Epithelial cell of esophagus (primary cell): ENCODE measurements around the gene SUMO3.
A peak's percentile ranks its signal among the peaks of the same experiment; 100 is the strongest.

ENCODE experiments used
- DNase-seq: peaks from one replicate; pipeline ENCODE4 v3.0.0; 2010; ENCODE audit warnings: low read depth
- H3K4me3 ChIP-seq: 2 replicates; pipeline ENCODE4 v1.5.1; 2011; ENCODE audit warnings: mild to moderate bottlenecking, low read length, control low read depth
- CTCF ChIP-seq: IDR thresholded peaks from 2 replicates; pipeline ENCODE4 v1.5.1; 2011; ENCODE audit warnings: low read depth, mild to moderate bottlenecking, low read length, control low read depth, inconsistent platforms; ENCODE audit not compliant: insufficient read depth; ENCODE audit errors: missing control alignments

The SUMO3 gene

GRCh38 chr21:44771896-44772525, 45.9 kb downstream of the SUMO3 start:
- no peak for DNase-seq
- no peak for TF ChIP-seq CTCF
- no peak overlapping the region for H3K4me3 ChIP-seq

- no peak for DNase-seq
- TF ChIP-seq CTCF, result no peak
- no peak overlapping the region for H3K4me3 ChIP-seq
Measured at GRCh38 chr21:44767834-44768831, 49.7 kb downstream of the SUMO3 start.

- TF ChIP-seq CTCF, result no peak
- no peak for DNase-seq
Measured at GRCh38 chr21:44766818-44767354, 51.0 kb downstream of the SUMO3 start.

GRCh38 chr21:44766014-44766817, 51.6 kb downstream of the SUMO3 start:
- TF ChIP-seq CTCF, result no peak
- peak; percentile 30 for DNase-seq
- H3K4me3 ChIP-seq, result no peak overlapping the region

More at GRCh38 chr21:44766818-44767354, 51.0 kb downstream of the SUMO3 start:
- H3K4me3 ChIP-seq, result no peak overlapping the region

GRCh38 chr21:44765231-44766013, 52.4 kb downstream of the SUMO3 start:
- H3K4me3 ChIP-seq, result no peak overlapping the region

More at GRCh38 chr21:44765231-44766013, 52.4 kb downstream of the SUMO3 start:
- TF ChIP-seq CTCF, result no peak
- peak; percentile 63 for DNase-seq
